GM12864 (cell line): ENCODE data around the gene SMCO3.

Experiments used
- DNase-seq: peaks from one replicate; pipeline ENCODE4 v3.0.0-alpha.2; 2011; ENCODE audit warnings: low read depth
- H3K4me3 ChIP-seq: 2 replicates; pipeline ENCODE4 v1.5.1; 2011; ENCODE audit warnings: mild to moderate bottlenecking, low read depth, low read length, control low read depth
- TF ChIP-seq, protein P1 (sequence below): IDR thresholded peaks from 2 replicates; pipeline ENCODE4 v1.5.1; 2011; ENCODE audit warnings: low read depth, mild to moderate bottlenecking, moderate library complexity, low read length, control low read depth, inconsistent platforms; ENCODE audit errors: missing control alignments

Gene SMCO3

GRCh38 chr12:14814014-14814413, at the start of gene SMCO3:
Gene SMCO3 (minus strand): TSS chr12:14814182. CDS start chr12:14806680, 7,502 bp downstream.
- H3K4me3 ChIP-seq: no peak within 1 kb of the TSS
- DNase-seq: no peak
- TF ChIP-seq, protein P1, sequence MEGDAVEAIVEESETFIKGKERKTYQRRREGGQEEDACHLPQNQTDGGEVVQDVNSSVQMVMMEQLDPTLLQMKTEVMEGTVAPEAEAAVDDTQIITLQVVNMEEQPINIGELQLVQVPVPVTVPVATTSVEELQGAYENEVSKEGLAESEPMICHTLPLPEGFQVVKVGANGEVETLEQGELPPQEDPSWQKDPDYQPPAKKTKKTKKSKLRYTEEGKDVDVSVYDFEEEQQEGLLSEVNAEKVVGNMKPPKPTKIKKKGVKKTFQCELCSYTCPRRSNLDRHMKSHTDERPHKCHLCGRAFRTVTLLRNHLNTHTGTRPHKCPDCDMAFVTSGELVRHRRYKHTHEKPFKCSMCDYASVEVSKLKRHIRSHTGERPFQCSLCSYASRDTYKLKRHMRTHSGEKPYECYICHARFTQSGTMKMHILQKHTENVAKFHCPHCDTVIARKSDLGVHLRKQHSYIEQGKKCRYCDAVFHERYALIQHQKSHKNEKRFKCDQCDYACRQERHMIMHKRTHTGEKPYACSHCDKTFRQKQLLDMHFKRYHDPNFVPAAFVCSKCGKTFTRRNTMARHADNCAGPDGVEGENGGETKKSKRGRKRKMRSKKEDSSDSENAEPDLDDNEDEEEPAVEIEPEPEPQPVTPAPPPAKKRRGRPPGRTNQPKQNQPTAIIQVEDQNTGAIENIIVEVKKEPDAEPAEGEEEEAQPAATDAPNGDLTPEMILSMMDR: no peak

GRCh38 chr12:14860490-14860889, 46.5 kb upstream of the SMCO3 start:
- no peak overlapping the region for H3K4me3 ChIP-seq
- TF ChIP-seq, protein P1: no peak
- DNase-seq: no peak

GRCh38 chr12:14858513-14858912, 44.5 kb upstream of the SMCO3 start:
- no peak for DNase-seq
- TF ChIP-seq, protein P1: no peak
- no peak overlapping the region for H3K4me3 ChIP-seq

DNA sequence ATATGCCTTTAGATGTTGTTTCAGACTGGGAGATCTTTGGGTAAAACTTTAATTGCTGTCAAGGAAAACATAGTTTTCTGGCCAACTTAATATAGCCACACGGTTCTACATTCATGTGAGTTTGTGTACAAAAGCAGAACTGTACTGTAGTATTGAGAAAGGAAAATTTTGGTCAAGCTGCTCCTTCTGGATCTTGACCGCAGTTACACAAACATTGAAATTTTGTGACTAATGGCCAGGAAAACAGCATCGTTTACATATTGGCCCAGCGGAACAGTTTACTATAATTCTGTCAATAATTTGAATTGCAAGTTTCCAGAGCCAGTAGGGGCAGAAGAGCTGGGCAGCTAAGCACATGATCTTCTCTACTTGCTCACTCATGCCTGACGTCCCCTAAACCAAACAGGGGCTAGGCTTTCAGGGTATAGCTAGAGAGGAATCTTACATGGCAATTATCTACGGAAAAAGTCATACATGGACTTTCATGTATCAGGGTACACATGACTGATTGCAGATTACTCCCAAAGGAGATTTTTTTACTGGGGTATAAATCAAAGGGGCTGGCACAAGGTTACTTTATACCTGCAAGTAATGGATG, 40.7 kb upstream of the SMCO3 start:
- H3K4me3 ChIP-seq: no peak overlapping the region
- DNase-seq: no peak
- TF ChIP-seq, protein P1: no peak

GRCh38 chr12:14853961-14854360, 40.0 kb upstream of the SMCO3 start:
- TF ChIP-seq, protein P1: no peak
- DNase-seq: no peak
- H3K4me3 ChIP-seq: no peak overlapping the region

- TF ChIP-seq, protein P1: no peak
Observed at GRCh38 chr12:14852880-14853279, 38.9 kb upstream of the SMCO3 start.

More at GRCh38 chr12:14852880-14853279, 38.9 kb upstream of the SMCO3 start:
- no peak overlapping the region for H3K4me3 ChIP-seq
- DNase-seq: no peak
